Tibial nerve (tissue), 4 donors: ENCODE results near the gene CTDSPL. TPM values are rescaled to one million over a fixed set of nuclear protein-coding genes. Genes with fewer than 3 reads are reported as not detected.

Experiments
- DNase-seq, 2 donors: peaks; one replicate each; pipeline ENCODE4 v3.0.0-alpha.2; 2019; ENCODE audit warnings: low spot score in 2 of 2
- H3K27ac ChIP-seq, 4 donors: fragments of 200-600 bp; sonication (generic) in 3 of 4; one replicate each; pipeline ENCODE4 v1.5.1; 2017 to 2019; ENCODE audit warnings: mild to moderate bottlenecking in 1 of 4
- H3K27me3 ChIP-seq, 2 donors: fragments of 200-600 bp; sonication (generic) in 1 of 2; one replicate each; pipeline versions ENCODE4 v1.5.1 to v1.6.0; 2017 to 2019
- H3K36me3 ChIP-seq, 3 donors: fragments of 200-600 bp; sonication (generic); one replicate each; pipeline ENCODE4 v1.5.1; 2018 to 2019
- H3K4me1 ChIP-seq, 4 donors: fragments of 200-600 bp; sonication (generic) in 3 of 4; one replicate each; pipeline ENCODE4 v1.5.1; 2017 to 2019
- H3K4me3 ChIP-seq, 4 donors: fragments of 200-600 bp; sonication (generic) in 3 of 4; one replicate each; pipeline ENCODE4 v1.5.1; 2017 to 2019; ENCODE audit warnings: mild to moderate bottlenecking in 1 of 4, moderate library complexity in 1 of 4
- H3K9me3 ChIP-seq, 4 donors: fragments of 200-600 bp; sonication (generic) in 3 of 4; one replicate each; pipeline ENCODE4 v1.5.1; 2017 to 2019
- CTCF ChIP-seq, 5 experiments: fragments of 200-600 bp in 3 of 5; fragments of 450-650 bp in 2 of 5; sonication (generic) in 3 of 5; IDR thresholded peaks; one replicate each; pipeline ENCODE4 v1.5.1; 2016 to 2019; ENCODE audit warnings: antibody characterized with exemption in 5 of 5, mild to moderate bottlenecking in 3 of 5, moderate library complexity in 2 of 5
- EP300 ChIP-seq, 2 donors: sonication (generic); formaldehyde crosslinking; IDR thresholded peaks; one replicate each; pipeline ENCODE4 v1.6.1; 2017; ENCODE audit warnings: antibody characterized with exemption in 2 of 2, mild to moderate bottlenecking in 1 of 2
- POLR2A ChIP-seq, 2 donors: fragments of 450-650 bp; IDR thresholded peaks; one replicate each; pipeline ENCODE4 v1.6.1; 2017; ENCODE audit warnings: antibody characterized with exemption in 2 of 2, mild to moderate bottlenecking in 2 of 2, moderate library complexity in 2 of 2
- WGBS, 2 donors: methylation state at CpG; one replicate each; pipeline ENCODE4 v1.1.5; 2018; 5-methylcytosine and 5-hydroxymethylcytosine counted together
- total RNA-seq, 4 donors: library from RNA; depleted of rRNA; stranded (reverse); fragments of >200 nt; gene quantifications; one replicate each; pipeline ENCODE4 v1.1.0, GENCODE V29; 2016

The CTDSPL gene
- total RNA-seq, 4 donors from 2014 or later = 31.8 to 87.0 (median 49.0) TPM

- H3K4me3 ChIP-seq = no peak overlapping the region
- peaks cover 0 to 21% (median 10%) of the 10 kb centered on the region in 4 donors for H3K9me3 ChIP-seq
- 89 to 96% methylated on average over 5 of the region's 5 CpGs for WGBS, 2 donors
- H3K4me1 ChIP-seq = peaks cover 0 to 3% (median 0%) of the 10 kb centered on the region in 4 donors
- no peak overlapping the region for H3K27ac ChIP-seq
- DNase-seq = no peak
- H3K27me3 ChIP-seq = no peaks in the 10 kb centered on the region
- TF ChIP-seq EP300 (IDR thresholded peaks at IDR 0.05) = no peak
- TF ChIP-seq CTCF (IDR thresholded peaks at IDR 0.05) = no peak
- TF ChIP-seq POLR2A (IDR thresholded peaks at IDR 0.05) = no peak
- peaks cover 0 to 8% (median 0%) of the 10 kb centered on the region in 3 donors for H3K36me3 ChIP-seq
Observed at GRCh38 chr3:37872413-37873160, 10.9 kb downstream of the CTDSPL start.

- Histone ChIP-seq H3K9me3 (peaks cover 0 to 10% (median 4%) of the 10 kb centered on the region in 4 donors), H3K4me3 (no peak overlapping the region), H3K27me3 (no peaks in the 10 kb centered on the region), H3K27ac (no peak overlapping the region), H3K36me3 (peaks cover 0 to 8% (median 0%) of the 10 kb centered on the region in 3 donors), H3K4me1 (peaks cover 0 to 32% (median 8%) of the 10 kb centered on the region in 4 donors)
- DNase-seq = no peak
- TF ChIP-seq POLR2A (IDR thresholded peaks at IDR 0.05) = no peak
- no peak for TF ChIP-seq CTCF (IDR thresholded peaks at IDR 0.05)
- no peak for TF ChIP-seq EP300 (IDR thresholded peaks at IDR 0.05)
Observed at GRCh38 chr3:37876279-37876678, 14.6 kb downstream of the CTDSPL start.

- TF ChIP-seq EP300 (IDR thresholded peaks at IDR 0.05) (no peak), POLR2A (IDR thresholded peaks at IDR 0.05) (no peak)
- Histone ChIP-seq H3K27me3 (no peaks in the 10 kb centered on the region), H3K4me3 (no peak overlapping the region), H3K27ac (no peak overlapping the region), H3K9me3 (no peaks in the 10 kb centered on the region), H3K4me1 (peaks cover 0 to 93% (median 33%) of the 10 kb centered on the region in 4 donors), H3K36me3 (no peaks in the 10 kb centered on the region)
- no peak for DNase-seq
- WGBS, 2 donors = 52 to 55% methylated on average over 3 of the region's 3 CpGs
Observed at GRCh38 chr3:37882711-37883110, 21.0 kb downstream of the CTDSPL start.

- WGBS, 2 donors = 27 to 33% methylated on average over 2 of the region's 2 CpGs
- TF ChIP-seq EP300 (IDR thresholded peaks at IDR 0.05) (no peak), CTCF (IDR thresholded peaks at IDR 0.05) (no peak), POLR2A (IDR thresholded peaks at IDR 0.05) (no peak)
- Histone ChIP-seq H3K9me3 (no peaks in the 10 kb centered on the region), H3K27me3 (no peaks in the 10 kb centered on the region), H3K4me3 (no peak overlapping the region), H3K36me3 (no peaks in the 10 kb centered on the region), H3K4me1 (peaks cover 0 to 99% (median 47%) of the 10 kb centered on the region in 4 donors), H3K27ac (peak overlapping the region in 1 of 4 donors; percentile 38)
- no peak for DNase-seq
Observed at GRCh38 chr3:37885814-37886213, 24.1 kb downstream of the CTDSPL start.

GRCh38 chr3:37886395-37886794 lies 24.7 kb downstream of the CTDSPL start:
- H3K4me3 ChIP-seq = no peak overlapping the region
- peaks cover 0 to 100% (median 50%) of the 10 kb centered on the region in 4 donors for H3K4me1 ChIP-seq
- TF ChIP-seq CTCF (IDR thresholded peaks at IDR 0.05) (no peak), EP300 (IDR thresholded peaks at IDR 0.05) (no peak), POLR2A (IDR thresholded peaks at IDR 0.05) (no peak)
- H3K36me3 ChIP-seq = no peaks in the 10 kb centered on the region
- 95 to 97% methylated on average over 1 of the region's 1 CpG for WGBS, 2 donors
- no peaks in the 10 kb centered on the region for H3K9me3 ChIP-seq
- H3K27me3 ChIP-seq = no peaks in the 10 kb centered on the region
- peak overlapping the region in 1 of 4 donors; percentile 38 for H3K27ac ChIP-seq
- no peak for DNase-seq
